Subcutaneous adipose tissue (tissue), 4 donors: ENCODE data around the gene UNC5A. TPM values are rescaled to one million over a fixed set of nuclear protein-coding genes. Genes with fewer than 3 reads are reported as not detected.

ENCODE experiments used
- total RNA-seq, 4 donors: library from RNA; depleted of rRNA; stranded (reverse); fragments of >200 nt; gene quantifications; one replicate each; pipeline ENCODE4 v1.1.0, GENCODE V29; 2016
- TF ChIP-seq, protein P1 (sequence below): fragments of 450-650 bp; IDR thresholded peaks from one replicate; pipeline ENCODE4 v1.5.1; 2016; ENCODE audit warnings: low read depth, mild to moderate bottlenecking, control low read depth, antibody characterized with exemption, moderate library complexity

UNC5A gene
- total RNA-seq, 4 donors from 2014 or later: 0.17 to 0.19 TPM; not detected in 2

DNA sequence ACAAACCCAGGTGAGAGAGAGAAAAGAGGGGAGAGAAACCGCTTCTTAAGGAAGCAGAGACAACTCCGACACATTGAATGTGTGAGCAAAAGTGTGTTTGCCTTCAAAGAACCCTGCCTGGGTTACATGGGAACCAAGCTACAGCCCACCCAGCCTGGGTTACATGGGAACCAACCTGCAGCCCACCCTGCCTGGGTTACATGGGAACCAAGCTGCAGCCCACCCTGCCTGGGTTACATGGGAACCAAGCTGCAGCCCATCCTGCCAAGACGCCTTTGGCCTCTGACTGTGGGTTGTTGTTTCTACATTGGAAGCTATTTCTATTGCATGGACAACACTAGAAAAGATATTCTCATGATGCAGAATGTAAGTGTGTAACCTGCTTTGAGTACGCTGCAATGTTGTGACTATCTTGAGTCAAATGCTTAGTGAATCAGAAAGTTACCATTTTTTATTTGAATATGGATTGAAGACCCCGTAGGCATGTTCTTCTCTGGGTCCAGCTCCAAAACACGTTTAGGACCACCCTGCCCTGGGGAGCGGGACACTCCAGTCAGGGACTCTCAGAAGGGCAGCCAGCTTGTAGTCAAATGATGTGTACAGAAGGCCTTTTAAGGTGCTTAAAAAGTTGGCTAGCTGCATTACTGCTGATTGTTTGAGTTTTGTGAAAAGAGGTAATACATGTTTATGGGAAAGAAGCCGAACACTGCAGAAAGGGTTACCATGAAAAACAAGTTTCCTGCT lies 39.1 kb upstream of the UNC5A start:
- TF ChIP-seq, protein P1, sequence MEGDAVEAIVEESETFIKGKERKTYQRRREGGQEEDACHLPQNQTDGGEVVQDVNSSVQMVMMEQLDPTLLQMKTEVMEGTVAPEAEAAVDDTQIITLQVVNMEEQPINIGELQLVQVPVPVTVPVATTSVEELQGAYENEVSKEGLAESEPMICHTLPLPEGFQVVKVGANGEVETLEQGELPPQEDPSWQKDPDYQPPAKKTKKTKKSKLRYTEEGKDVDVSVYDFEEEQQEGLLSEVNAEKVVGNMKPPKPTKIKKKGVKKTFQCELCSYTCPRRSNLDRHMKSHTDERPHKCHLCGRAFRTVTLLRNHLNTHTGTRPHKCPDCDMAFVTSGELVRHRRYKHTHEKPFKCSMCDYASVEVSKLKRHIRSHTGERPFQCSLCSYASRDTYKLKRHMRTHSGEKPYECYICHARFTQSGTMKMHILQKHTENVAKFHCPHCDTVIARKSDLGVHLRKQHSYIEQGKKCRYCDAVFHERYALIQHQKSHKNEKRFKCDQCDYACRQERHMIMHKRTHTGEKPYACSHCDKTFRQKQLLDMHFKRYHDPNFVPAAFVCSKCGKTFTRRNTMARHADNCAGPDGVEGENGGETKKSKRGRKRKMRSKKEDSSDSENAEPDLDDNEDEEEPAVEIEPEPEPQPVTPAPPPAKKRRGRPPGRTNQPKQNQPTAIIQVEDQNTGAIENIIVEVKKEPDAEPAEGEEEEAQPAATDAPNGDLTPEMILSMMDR: no peak

DNA sequence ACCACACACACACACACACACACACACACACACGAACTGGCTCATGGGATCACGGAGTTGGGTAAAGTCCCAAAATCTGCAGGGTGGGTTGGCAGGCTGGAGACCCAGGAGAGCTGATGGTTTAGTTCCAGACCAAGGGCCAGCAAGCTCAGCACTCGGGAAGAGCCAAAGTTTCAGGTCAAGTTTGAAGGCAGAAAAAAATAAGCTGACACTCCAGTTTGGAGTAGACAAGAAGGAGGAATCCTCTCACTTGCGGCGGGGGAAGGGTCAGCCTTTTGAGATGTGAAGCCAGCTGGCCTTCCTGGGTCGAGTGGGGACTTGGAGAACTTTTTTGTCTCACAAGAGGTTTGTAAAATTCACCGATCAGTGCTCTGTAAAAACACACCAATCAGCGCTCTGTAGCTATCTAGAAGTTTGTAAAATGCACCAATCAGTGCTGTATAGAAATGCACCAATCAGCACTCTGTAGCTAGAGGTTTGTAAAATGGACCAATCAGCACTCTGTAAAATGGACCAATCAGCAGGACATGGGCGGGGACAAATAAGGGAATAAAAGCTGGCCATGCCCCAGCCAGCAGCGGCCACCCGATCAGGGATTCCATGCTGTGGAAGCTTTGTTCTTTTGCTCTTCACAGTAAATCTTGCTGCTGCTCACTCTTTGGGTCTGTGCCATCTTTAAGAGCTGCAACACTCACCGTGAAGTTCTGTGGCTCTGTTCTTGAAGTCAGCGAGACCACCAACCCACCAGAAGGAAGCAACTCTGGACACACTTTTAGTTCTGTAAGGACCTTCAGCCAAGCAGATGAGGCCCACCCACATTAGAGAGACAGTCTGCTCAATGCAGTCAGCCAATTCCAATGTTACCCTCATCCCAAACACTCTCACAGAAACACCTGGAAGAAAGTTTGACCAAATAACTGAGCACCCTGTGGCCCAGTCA lies 37.8 kb upstream of the UNC5A start:
- TF ChIP-seq, protein P1: no peak

DNA sequence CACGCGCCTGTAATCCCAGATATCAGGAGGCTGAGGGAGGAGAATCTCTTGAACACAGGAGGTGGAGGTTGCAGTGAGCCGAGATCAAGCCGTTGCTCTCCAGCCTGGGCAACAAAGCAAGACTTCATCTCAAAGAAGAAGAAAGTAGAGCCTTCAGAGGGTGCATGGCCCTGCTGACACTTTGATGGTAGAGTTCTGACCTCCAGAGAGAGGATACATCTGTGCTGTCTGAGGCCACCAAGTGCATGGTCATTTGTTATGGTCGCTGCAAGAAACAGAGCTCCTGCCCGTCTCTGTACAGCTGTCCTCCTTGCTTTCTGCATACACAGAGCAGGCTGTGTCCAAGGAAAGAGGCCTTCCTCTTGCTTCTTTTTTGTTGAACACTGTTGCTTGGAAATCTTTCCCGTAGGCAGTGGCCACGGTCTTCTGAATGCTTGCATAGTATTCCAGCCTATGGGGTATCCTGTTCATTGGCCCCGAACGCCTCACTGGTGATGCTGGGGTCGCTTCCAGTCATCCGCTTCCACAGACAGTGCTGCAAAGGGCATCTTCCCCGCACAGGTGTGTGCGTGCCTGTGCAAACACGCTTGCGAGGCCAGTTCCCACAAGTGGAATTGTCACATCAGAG lies 36.8 kb upstream of the UNC5A start:
- TF ChIP-seq, protein P1: no peak

GRCh38 chr5:176774216-176775171 lies 35.9 kb upstream of the UNC5A start:
- TF ChIP-seq, protein P1: no peak

- TF ChIP-seq, protein P1: no peak
These were observed 35.0 kb upstream of the UNC5A start for GRCh38 chr5:176775409-176775808.

DNA sequence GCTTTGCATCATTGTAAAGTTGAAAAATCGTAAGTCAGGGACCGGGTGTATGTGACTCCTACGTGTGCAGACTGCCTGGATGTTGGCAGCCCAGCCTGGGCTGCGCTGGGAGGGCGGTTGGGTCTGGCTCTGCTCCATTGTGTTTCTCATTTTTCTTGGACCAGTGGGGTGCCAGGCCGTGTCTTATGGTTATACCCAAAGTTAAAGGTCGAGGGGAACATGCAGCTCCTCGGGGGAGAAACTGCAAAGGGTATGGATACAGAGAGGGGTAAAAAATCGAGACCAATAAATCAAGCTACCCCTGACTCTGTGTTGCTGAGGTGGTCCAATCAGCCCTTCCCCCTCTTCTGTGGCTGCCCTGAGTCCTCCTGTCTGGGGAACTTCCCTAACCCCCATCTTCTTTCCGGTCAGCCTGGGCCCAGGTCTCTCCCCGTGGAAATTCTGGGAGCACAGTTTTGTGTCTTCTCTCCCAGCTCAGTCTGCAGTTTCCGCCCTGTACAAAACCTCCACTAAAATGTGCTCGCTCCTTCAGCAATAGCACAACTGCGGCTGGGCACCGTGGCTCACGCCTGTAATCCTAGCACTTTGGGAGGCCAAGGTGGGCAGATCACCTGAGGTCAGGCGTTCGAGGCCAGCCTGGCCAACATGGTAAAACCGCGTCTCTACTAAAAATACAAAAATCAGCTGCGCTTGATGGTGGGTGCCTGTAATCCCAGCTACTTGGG lies 34.1 kb upstream of the UNC5A start:
- TF ChIP-seq, protein P1: no peak
